IMR-90 (cell line): ENCODE results near the gene ADCY9. TPM values are rescaled to one million over a fixed set of nuclear protein-coding genes. Genes with fewer than 3 reads are reported as not detected.
"Not testable (repeated sequence)": the region's sequence is repeated elsewhere in the genome, so short reads cannot be mapped to it uniquely, and the experiment has no call there.

ENCODE experiments used
- ATAC-seq: fragments of 200-7000 bp; cut with Tn5 transposase; 2 replicates; pipeline ENCODE4 v1.9.1; 2020; ENCODE audit warnings: low read depth, mild to moderate bottlenecking, moderate library complexity
- BruUV-seq: library from RNA; stranded (reverse); fragments of 400-500 nt; replicated peaks from 2 replicates; lab custom pipeline; 2021; lab: Mats Ljungman, UMichigan
- CTCF ChIA-PET: fragments of 300-600 bp; formaldehyde crosslinking; extraction: SDS; loops from one replicate; lab custom pipeline; 2021; ENCODE audit warnings: antibody characterized with exemption; lab: Yijun Ruan, JAX
- POLR2A ChIA-PET: fragments of 300-600 bp; sonication (Branson Sonifier 250); formaldehyde crosslinking; loops from one replicate; lab custom pipeline; 2022; ENCODE audit warnings: antibody characterized with exemption; ENCODE audit not compliant: unreplicated experiment; lab: Charles Lee
- DNase-seq: peaks from one replicate; pipeline ENCODE4 v3.0.0; 2013
- H2AFZ ChIP-seq: replicated peaks from 2 replicates; pipeline ENCODE3; 2013; ENCODE audit warnings: low read length, mild to moderate bottlenecking; ENCODE audit not compliant: poor library complexity
- H2AK5ac ChIP-seq: 2 replicates; pipeline ENCODE4 v1.6.1; 2013; ENCODE audit warnings: low read depth, low read length, inconsistent platforms
- H2AK9ac ChIP-seq: replicated peaks from 2 replicates; pipeline ENCODE3; 2013; ENCODE audit warnings: mild to moderate bottlenecking, low read depth, low read length, moderate library complexity; ENCODE audit not compliant: poor library complexity
- H2BK120ac ChIP-seq: 2 replicates; pipeline ENCODE4 v1.6.1; 2013; ENCODE audit warnings: low read depth, low read length, inconsistent platforms
- H2BK15ac ChIP-seq: 3 replicates; pipeline ENCODE4 v1.6.1; 2013; ENCODE audit warnings: low read depth, low read length, inconsistent platforms
- H2BK20ac ChIP-seq: 2 replicates; pipeline ENCODE4 v1.6.1; 2013; ENCODE audit warnings: low read depth, mild to moderate bottlenecking, inconsistent platforms, low read length, moderate library complexity
- H2BK5ac ChIP-seq: 2 replicates; pipeline ENCODE4 v1.6.1; 2013; ENCODE audit warnings: mild to moderate bottlenecking, low read depth, low read length, inconsistent platforms; ENCODE audit not compliant: poor library complexity, severe bottlenecking
- H3K14ac ChIP-seq: replicated peaks from 2 replicates; pipeline ENCODE4 v1.6.1; 2013; ENCODE audit warnings: low read depth, low read length, inconsistent platforms
- H3K18ac ChIP-seq: 2 replicates; pipeline ENCODE4 v1.6.1; 2013; ENCODE audit warnings: low read depth, low read length, control low read depth
- H3K23ac ChIP-seq: 2 replicates; pipeline ENCODE4 v1.6.1; 2013; ENCODE audit warnings: low read depth, low read length, inconsistent platforms
- H3K27ac ChIP-seq: 2 replicates; pipeline ENCODE4 v1.5.1; 2013; ENCODE audit warnings: mild to moderate bottlenecking, control low read depth, low read length; ENCODE audit not compliant: insufficient read depth
- H3K27me3 ChIP-seq: 2 replicates; pipeline ENCODE4 v1.6.1; 2013; ENCODE audit warnings: low read length; ENCODE audit not compliant: control insufficient read depth, insufficient read depth
- H3K36me3 ChIP-seq: 2 replicates; pipeline ENCODE4 v1.6.1; 2013; ENCODE audit warnings: low read length, mixed read lengths; ENCODE audit not compliant: control insufficient read depth, insufficient read depth
- H3K4ac ChIP-seq: 2 replicates; pipeline ENCODE4 v1.6.1; 2013; ENCODE audit warnings: low read depth, low read length, inconsistent platforms
- H3K4me1 ChIP-seq: 2 replicates; pipeline ENCODE4 v1.6.1; 2013; ENCODE audit warnings: low read length, mixed read lengths; ENCODE audit not compliant: control insufficient read depth, insufficient read depth
- H3K4me2 ChIP-seq: 2 replicates; pipeline ENCODE4 v1.6.1; 2013; ENCODE audit warnings: low read depth, mild to moderate bottlenecking, control low read depth, low read length, moderate library complexity
- H3K4me3 ChIP-seq: 2 replicates; pipeline ENCODE4 v1.5.1; 2013; ENCODE audit warnings: low read depth, mild to moderate bottlenecking, control low read depth, low read length, moderate library complexity; ENCODE audit not compliant: insufficient read depth
- H3K56ac ChIP-seq: 2 replicates; pipeline ENCODE4 v1.6.1; 2013; ENCODE audit warnings: low read length, inconsistent platforms; ENCODE audit not compliant: insufficient read depth; ENCODE audit errors: extremely low read depth
- H3K79me1 ChIP-seq, 2 experiments: 2 replicates each; pipeline ENCODE4 v1.6.1; 2013; ENCODE audit warnings: low read length in 2 of 2, inconsistent platforms in 1 of 2, low read depth in 1 of 2
- H3K9ac ChIP-seq: 2 replicates; pipeline ENCODE4 v1.6.1; 2013; ENCODE audit warnings: low read depth, low read length, control low read depth
- H3K9me1 ChIP-seq: 2 replicates; pipeline ENCODE4 v1.6.1; 2013; ENCODE audit warnings: low read length, inconsistent platforms; ENCODE audit not compliant: insufficient read depth
- H3K9me3 ChIP-seq: 2 replicates; pipeline ENCODE4 v1.6.1; 2013; ENCODE audit warnings: low read length; ENCODE audit not compliant: control insufficient read depth, insufficient read depth
- H4K20me1 ChIP-seq: 2 replicates; pipeline ENCODE4 v1.6.1; 2013; ENCODE audit warnings: low read length, inconsistent platforms; ENCODE audit not compliant: insufficient read depth
- H4K5ac ChIP-seq: 2 replicates; pipeline ENCODE4 v1.6.1; 2013; ENCODE audit warnings: mild to moderate bottlenecking, low read depth, low read length, control low read depth
- H4K8ac ChIP-seq, 2 experiments: 2 replicates each; pipeline ENCODE4 v1.6.1; 2013; ENCODE audit warnings: low read depth in 2 of 2, low read length in 2 of 2, control low read depth in 1 of 2, inconsistent platforms in 1 of 2
- H4K91ac ChIP-seq: 2 replicates; pipeline ENCODE4 v1.6.1; 2013; ENCODE audit warnings: low read depth, low read length, inconsistent platforms; ENCODE audit not compliant: insufficient read depth
- POLR2A ChIP-seq: IDR thresholded peaks from 2 replicates; pipeline ENCODE4 v1.6.1; 2012; ENCODE audit warnings: mild to moderate bottlenecking, low read depth, low read length
- RCOR1 ChIP-seq: IDR thresholded peaks from 2 replicates; pipeline ENCODE4 v1.6.1; 2012; ENCODE audit warnings: mild to moderate bottlenecking, low read length, improper control_type of control experiment; ENCODE audit not compliant: insufficient replicate concordance
- WGBS, 2 experiments: methylation state at CpG; one replicate each; pipeline versions ENCODE4 v1.1.5 to v1.1.7; 2013; ENCODE audit warnings: missing lambda C conversion rate in 2 of 2; ENCODE audit not compliant: insufficient read length in 1 of 2; ENCODE audit errors: extremely low coverage in 2 of 2; 5-methylcytosine and 5-hydroxymethylcytosine counted together
- dilution Hi-C: fragments of 300-500 bp; cut with HindIII; formaldehyde crosslinking; loops from one replicate; pipeline ENCODE4 v1.14.3; 2018; ENCODE audit warnings: low sequenced_read_pairs; ENCODE audit not compliant: unreplicated experiment
- in situ Hi-C: fragments of 300-500 bp; cut with MboI; formaldehyde crosslinking; loops from 3 replicates; pipeline ENCODE4 v1.14.3; 2019; ENCODE audit warnings: low sequenced_read_pairs, inconsistent platforms, mixed read lengths
- intact Hi-C: fragments of 100-400 bp; cut with micrococcal nuclease; formaldehyde crosslinking; loops from 2 replicates; pipeline ENCODE4 v1.10.0; 2022
- polyA plus RNA-seq, 3 experiments: library from polyadenylated mRNA; depleted of rRNA; stranded (reverse); fragments of >200 nt; gene quantifications; 2 replicates each; pipeline ENCODE4 v1.2.3, GENCODE V29; 2012; ENCODE audit warnings: low replicate concordance in 1 of 3
- total RNA-seq: library from RNA; depleted of rRNA; stranded (reverse); fragments of >200 nt; gene quantifications from 2 replicates; pipeline ENCODE4 v1.2.3, GENCODE V29; 2012

Gene ADCY9
- total and polyA plus RNA-seq, 2 of the 4 experiments (the other 2 are of a cell fraction), result 5.4 to 12.5 TPM

GRCh38 chr16:4157376-4157825 lies 41.2 kb upstream of the ADCY9 start:
- Histone ChIP-seq H2BK20ac (no peak overlapping the region), H2BK15ac (no peak overlapping the region), H4K5ac (no peak overlapping the region), H2AK5ac (no peak overlapping the region), H3K27ac (no peak overlapping the region), H2AK9ac (no peak overlapping the region), H3K4me1 (no peaks in the 10 kb centered on the region), H3K23ac (no peak overlapping the region), H3K79me1 (no peaks in the 10 kb centered on the region), H2BK120ac (no peak overlapping the region), H3K18ac (no peak overlapping the region), H2AFZ (no peak overlapping the region), H4K8ac (no peak overlapping the region), H3K4ac (no peak overlapping the region), H4K20me1 (no peaks in the 10 kb centered on the region), H3K56ac (no peak overlapping the region), H3K9me3 (0 out of 2 replicates have a peak, but pooled peaks cover 2% of the 10 kb centered on the region), H3K27me3 (peaks cover 11% of the 10 kb centered on the region), H3K9me1 (no peaks in the 10 kb centered on the region), H4K91ac (no peak overlapping the region), H3K9ac (no peak overlapping the region), H2BK5ac (no peak overlapping the region), H3K14ac (no peak overlapping the region), H3K36me3 (no peaks in the 10 kb centered on the region), H3K4me3 (no peak overlapping the region), H3K4me2 (no peak overlapping the region)
- POLR2A ChIA-PET, result no interaction called here
- dilution Hi-C loops, result no loop called here
- TF ChIP-seq POLR2A (no peak), RCOR1 (no peak)
- intact Hi-C loops, result no loop called here
- no peak for DNase-seq
- CTCF ChIA-PET, result interaction anchor here (0.6 kb wide), 1 partner anchor 20 kb away, joined by 5 read pairs; no protein-coding TSS in a partner anchor
- BruUV-seq, result no TSS peak
- in situ Hi-C loops, result no loop called here
- ATAC-seq, result no peak
- 86% methylated on average over 1 of the region's 4 CpGs; no CpG with 5 or more reads in 1 of the 2 experiments for WGBS, 2 experiments

GRCh38 chr16:4156503-4156902 lies 40.3 kb upstream of the ADCY9 start:
- DNase-seq, H2AK5ac ChIP-seq, H3K9ac ChIP-seq, in situ Hi-C loops, BruUV-seq, H3K14ac ChIP-seq, H2BK15ac ChIP-seq, ATAC-seq, H3K56ac ChIP-seq, H3K79me1 ChIP-seq, H2BK20ac ChIP-seq, H4K5ac ChIP-seq, H2AFZ ChIP-seq, H3K27ac ChIP-seq, H2BK5ac ChIP-seq, H4K20me1 ChIP-seq, dilution Hi-C loops, CTCF ChIA-PET, H4K8ac ChIP-seq, H2BK120ac ChIP-seq, intact Hi-C loops, H3K4me1 ChIP-seq, H3K4me2 ChIP-seq, H3K4ac ChIP-seq, H3K9me1 ChIP-seq, H2AK9ac ChIP-seq, POLR2A ChIA-PET, H3K23ac ChIP-seq, H3K4me3 ChIP-seq, H3K36me3 ChIP-seq, H3K18ac ChIP-seq, H3K9me3 ChIP-seq, H4K91ac ChIP-seq: not testable (repeated sequence)
- peaks cover 11% of the 10 kb centered on the region for H3K27me3 ChIP-seq
- no CpG with 5 or more reads among the region's 3 CpGs for WGBS, 2 experiments
